ENCODE data around the gene PIN4.

GRCh38 chrX:72142794-72143608 is 38.6 kb upstream of the PIN4 start:
- no peak for TF ChIP-seq CTCF (IDR thresholded peaks at IDR 0.05; ENCODE audit: low read depth, low read length)
- TF ChIP-seq MAX (IDR thresholded peaks at IDR 0.05; ENCODE audit: low read depth, low read length) = no peak
- no peak for TF ChIP-seq POLR2A (IDR thresholded peaks at IDR 0.05; ENCODE audit: extremely low read depth, insufficient read length)

Measured in NB4 (cell line).